BLaER1 (cell line): Measurements from ENCODE around the gene HIBCH.
"Not testable (repeated sequence)": the region's sequence is repeated elsewhere in the genome, so short reads cannot be mapped to it uniquely, and the experiment has no call there.

Source experiments
- H3K27ac ChIP-seq: shearing (Covaris generic); formaldehyde crosslinking; 2 replicates; pipeline ENCODE4 v1.8.1; 2022
- H3K27me3 ChIP-seq: shearing (Covaris generic); formaldehyde crosslinking; 2 replicates; pipeline ENCODE4 v1.8.1; 2022
- H3K36me3 ChIP-seq: shearing (Covaris generic); formaldehyde crosslinking; 2 replicates; pipeline ENCODE4 v1.8.1; 2022
- H3K4me1 ChIP-seq: shearing (Covaris generic); formaldehyde crosslinking; 2 replicates; pipeline ENCODE4 v1.8.1; 2022
- H3K4me2 ChIP-seq: shearing (Covaris generic); formaldehyde crosslinking; 2 replicates; pipeline ENCODE4 v1.8.1; 2022
- H3K4me3 ChIP-seq: shearing (Covaris generic); formaldehyde crosslinking; 2 replicates; pipeline ENCODE4 v1.8.1; 2022
- H3K9ac ChIP-seq: shearing (Covaris generic); formaldehyde crosslinking; 2 replicates; pipeline ENCODE4 v1.8.1; 2022
- H3K9me3 ChIP-seq: shearing (Covaris generic); formaldehyde crosslinking; 2 replicates; pipeline ENCODE4 v1.8.1; 2022
- H4K20me1 ChIP-seq: shearing (Covaris generic); formaldehyde crosslinking; 2 replicates; pipeline ENCODE4 v1.8.1; 2022
- Cebpa-rat ChIP-seq: shearing (Covaris generic); IDR thresholded peaks from 2 replicates; pipeline ENCODE4 v1.8.1; 2022

Gene HIBCH

GRCh38 chr2:190343089-190343535, 23.5 kb upstream of the HIBCH start:
- peak overlapping the region; percentile 74 for H3K9ac ChIP-seq
- TF ChIP-seq Cebpa-rat = no peak

GRCh38 chr2:190342611-190343010, 23.0 kb upstream of the HIBCH start:
- TF ChIP-seq Cebpa-rat = no peak
- no peak overlapping the region for H3K4me2 ChIP-seq
- H3K4me3 ChIP-seq = no peak overlapping the region
- H3K36me3 ChIP-seq = no peaks in the 10 kb centered on the region
- H4K20me1 ChIP-seq = no peaks in the 10 kb centered on the region
- H3K9me3 ChIP-seq = no peaks in the 10 kb centered on the region
- H3K4me1 ChIP-seq = peaks cover 18% of the 10 kb centered on the region
- no peak overlapping the region for H3K27ac ChIP-seq
- peaks cover 10% of the 10 kb centered on the region; the same call in 1 of the 2 replicates for H3K27me3 ChIP-seq
- H3K9ac ChIP-seq = no peak overlapping the region

More at GRCh38 chr2:190343089-190343535, 23.5 kb upstream of the HIBCH start:
- H3K4me2 ChIP-seq = peak overlapping the region; percentile 99
- no peaks in the 10 kb centered on the region for H3K36me3 ChIP-seq
- H3K4me1 ChIP-seq = peaks cover 18% of the 10 kb centered on the region
- H4K20me1 ChIP-seq = no peaks in the 10 kb centered on the region
- H3K27me3 ChIP-seq = peaks cover 10% of the 10 kb centered on the region; the same call in 1 of the 2 replicates
- H3K4me3 ChIP-seq = peak overlapping the region; percentile 76
- H3K27ac ChIP-seq = peak overlapping the region; percentile 62
- H3K9me3 ChIP-seq = no peaks in the 10 kb centered on the region

GRCh38 chr2:190340369-190340768, 20.7 kb upstream of the HIBCH start:
- H3K9me3 ChIP-seq = no peaks in the 10 kb centered on the region
- no peak overlapping the region for H3K9ac ChIP-seq
- H3K4me1 ChIP-seq = peaks cover 18% of the 10 kb centered on the region
- H3K4me3 ChIP-seq = no peak overlapping the region
- no peak overlapping the region for H3K27ac ChIP-seq
- H3K36me3 ChIP-seq = no peaks in the 10 kb centered on the region
- no peaks in the 10 kb centered on the region for H4K20me1 ChIP-seq
- H3K4me2 ChIP-seq = no peak overlapping the region
- TF ChIP-seq Cebpa-rat = no peak
- peaks cover 10% of the 10 kb centered on the region; the same call in 1 of the 2 replicates for H3K27me3 ChIP-seq

- Histone ChIP-seq H3K27ac (no peak overlapping the region), H3K4me2 (no peak overlapping the region), H3K27me3 (peaks cover 10% of the 10 kb centered on the region; the same call in 1 of the 2 replicates), H3K4me3 (no peak overlapping the region), H3K9ac (no peak overlapping the region), H3K4me1 (peaks cover 10% of the 10 kb centered on the region), H3K9me3 (no peaks in the 10 kb centered on the region), H3K36me3 (no peaks in the 10 kb centered on the region), H4K20me1 (no peaks in the 10 kb centered on the region)
- TF ChIP-seq Cebpa-rat = no peak
Measured at GRCh38 chr2:190339394-190339793, 19.8 kb upstream of the HIBCH start.

- Histone ChIP-seq H3K4me3 (no peak overlapping the region), H3K9me3 (no peaks in the 10 kb centered on the region), H3K4me1 (peaks cover 3% of the 10 kb centered on the region; the same call in 1 of the 2 replicates), H3K4me2 (no peak overlapping the region), H3K36me3 (no peaks in the 10 kb centered on the region), H4K20me1 (no peaks in the 10 kb centered on the region), H3K9ac (no peak overlapping the region), H3K27me3 (peaks cover 3% of the 10 kb centered on the region; the same call in 1 of the 2 replicates), H3K27ac (no peak overlapping the region)
- no peak for TF ChIP-seq Cebpa-rat
Measured at GRCh38 chr2:190338453-190338852, 18.8 kb upstream of the HIBCH start.

- H3K27me3 ChIP-seq = no peaks in the 10 kb centered on the region
- no peak overlapping the region for H3K9ac ChIP-seq
- TF ChIP-seq Cebpa-rat = no peak
- H3K4me1 ChIP-seq = no peaks in the 10 kb centered on the region
- H3K9me3 ChIP-seq = no peaks in the 10 kb centered on the region
- no peaks in the 10 kb centered on the region for H3K36me3 ChIP-seq
- no peak overlapping the region for H3K4me3 ChIP-seq
- no peaks in the 10 kb centered on the region for H4K20me1 ChIP-seq
- no peak overlapping the region for H3K4me2 ChIP-seq
- H3K27ac ChIP-seq = no peak overlapping the region
Measured at GRCh38 chr2:190336420-190336819, 16.8 kb upstream of the HIBCH start.

- not testable (repeated sequence) for H3K4me1 ChIP-seq, H3K36me3 ChIP-seq, H3K9ac ChIP-seq, H3K27ac ChIP-seq, H3K9me3 ChIP-seq, H3K4me3 ChIP-seq, H3K4me2 ChIP-seq, H4K20me1 ChIP-seq, H3K27me3 ChIP-seq
Measured at GRCh38 chr2:190335584-190335983, 16.0 kb upstream of the HIBCH start.

GRCh38 chr2:190335225-190335559, 15.6 kb upstream of the HIBCH start:
- no peak for TF ChIP-seq Cebpa-rat
- Histone ChIP-seq H3K36me3 (no peaks in the 10 kb centered on the region), H3K4me1 (no peaks in the 10 kb centered on the region), H4K20me1 (no peaks in the 10 kb centered on the region), H3K9me3 (no peaks in the 10 kb centered on the region), H3K4me2 (no peak overlapping the region), H3K27ac (no peak overlapping the region), H3K27me3 (no peaks in the 10 kb centered on the region), H3K9ac (no peak overlapping the region), H3K4me3 (no peak overlapping the region)

- no peaks in the 10 kb centered on the region for H3K27me3 ChIP-seq
- H3K9ac ChIP-seq = no peak overlapping the region
- no peaks in the 10 kb centered on the region for H3K9me3 ChIP-seq
- H3K4me3 ChIP-seq = no peak overlapping the region
- no peaks in the 10 kb centered on the region for H3K36me3 ChIP-seq
- H3K27ac ChIP-seq = no peak overlapping the region
- no peak for TF ChIP-seq Cebpa-rat
- H4K20me1 ChIP-seq = no peaks in the 10 kb centered on the region
- no peak overlapping the region for H3K4me2 ChIP-seq
- no peaks in the 10 kb centered on the region for H3K4me1 ChIP-seq
Measured at GRCh38 chr2:190334479-190335224, 15.0 kb upstream of the HIBCH start.

- no peaks in the 10 kb centered on the region for H3K27me3 ChIP-seq
- H4K20me1 ChIP-seq = no peaks in the 10 kb centered on the region
- H3K4me3 ChIP-seq = no peak overlapping the region
- no peaks in the 10 kb centered on the region for H3K9me3 ChIP-seq
- no peak overlapping the region for H3K27ac ChIP-seq
- H3K36me3 ChIP-seq = no peaks in the 10 kb centered on the region
- no peak for TF ChIP-seq Cebpa-rat
- H3K4me2 ChIP-seq = no peak overlapping the region
- no peaks in the 10 kb centered on the region for H3K4me1 ChIP-seq
- H3K9ac ChIP-seq = no peak overlapping the region
Measured at GRCh38 chr2:190333928-190334327, 14.3 kb upstream of the HIBCH start.
